Left lobe of liver (tissue), 1 donor: Measurements from ENCODE around the gene KIAA0513. TPM values are rescaled to one million over a fixed set of nuclear protein-coding genes. Genes with fewer than 3 reads are reported as not detected.

Experiments used
- total RNA-seq: library from RNA; stranded (reverse); gene quantifications from one replicate; pipeline ENCODE4 v1.2.1, GENCODE V29; 2021
- donor health status: DM: no; HTN: yes; CAD: no.

Gene KIAA0513
- total RNA-seq, 1 donor from 2014 or later = 5.0 TPM

Other genes starting within 250 kb of the KIAA0513 start
- 4.5 TPM for gene CRISPLD2, start 207.8 kb upstream of the KIAA0513 start, total RNA-seq
- gene ZDHHC7, start 16.3 kb upstream of the KIAA0513 start, total RNA-seq = 14.5 TPM
- not detected for gene CIBAR2, start 84.7 kb downstream of the KIAA0513 start, total RNA-seq